Measurements from ENCODE around the gene CBLN2. TPM values are rescaled to one million over a fixed set of nuclear protein-coding genes. Genes with fewer than 3 reads are reported as not detected.

CBLN2 gene
- not detected for total RNA-seq

GRCh38 chr18:72544092-72544886, at the start of gene CBLN2:
TSS of gene CBLN2 (minus strand) at chr18:72544342. CDS start at chr18:72542160, 2,182 bp downstream.
- Mint-ChIP-seq H3K27ac (no peak within 1 kb of the TSS), H3K27me3 (peaks cover 38% of the 10 kb centered on the region), H3K4me3 (no peak within 1 kb of the TSS), H3K36me3 (ENCODE audit: low read depth) (no peaks in the 10 kb centered on the region), H3K9me3 (no peaks in the 10 kb centered on the region), H3K4me1 (peaks cover 5% of the 10 kb centered on the region)
- ChIA-PET CTCF (interaction anchor here (1.0 kb wide), 1 partner anchor 1762 kb away, joined by 4 read pairs; no protein-coding TSS in a partner anchor), POLR2A (no interaction called here)
- DNase-seq = peak; percentile 13

GRCh38 chr18:72588360-72588759, 44.2 kb upstream of the CBLN2 start:
- ChIA-PET POLR2A (no interaction called here), CTCF (no interaction called here)
- no peaks in the 10 kb centered on the region for H3K4me1 Mint-ChIP-seq
- no peaks in the 10 kb centered on the region for H3K9me3 Mint-ChIP-seq
- DNase-seq = no peak
- H3K36me3 Mint-ChIP-seq (ENCODE audit: low read depth) = no peaks in the 10 kb centered on the region
- no peaks in the 10 kb centered on the region for H3K27me3 Mint-ChIP-seq
- H3K4me3 Mint-ChIP-seq = no peak overlapping the region
- no peak overlapping the region for H3K27ac Mint-ChIP-seq

- ChIA-PET CTCF (no interaction called here), POLR2A (no interaction called here)
- no peak for DNase-seq
- Mint-ChIP-seq H3K36me3 (ENCODE audit: low read depth) (no peaks in the 10 kb centered on the region), H3K4me3 (no peak overlapping the region), H3K9me3 (no peaks in the 10 kb centered on the region), H3K27me3 (no peaks in the 10 kb centered on the region), H3K27ac (no peak overlapping the region), H3K4me1 (no peaks in the 10 kb centered on the region)
These were observed 40.6 kb upstream of the CBLN2 start for GRCh38 chr18:72584787-72585186.

- POLR2A ChIA-PET = no interaction called here
- no peaks in the 10 kb centered on the region for H3K27me3 Mint-ChIP-seq
- no peak for DNase-seq
- no peak overlapping the region for H3K4me3 Mint-ChIP-seq
- no peaks in the 10 kb centered on the region for H3K9me3 Mint-ChIP-seq
- H3K36me3 Mint-ChIP-seq (ENCODE audit: low read depth) = no peaks in the 10 kb centered on the region
- no peaks in the 10 kb centered on the region for H3K4me1 Mint-ChIP-seq
- CTCF ChIA-PET = no interaction called here
- no peak overlapping the region for H3K27ac Mint-ChIP-seq
These were observed 37.8 kb upstream of the CBLN2 start for GRCh38 chr18:72581976-72582375.

- Mint-ChIP-seq H3K4me1 (no peaks in the 10 kb centered on the region), H3K9me3 (no peaks in the 10 kb centered on the region), H3K27ac (no peak overlapping the region), H3K36me3 (ENCODE audit: low read depth) (no peaks in the 10 kb centered on the region), H3K27me3 (no peaks in the 10 kb centered on the region), H3K4me3 (no peak overlapping the region)
- ChIA-PET CTCF (no interaction called here), POLR2A (no interaction called here)
- DNase-seq = no peak
These were observed 28.8 kb upstream of the CBLN2 start for GRCh38 chr18:72572896-72573295.

GRCh38 chr18:72566290-72566689, 22.1 kb upstream of the CBLN2 start:
- Mint-ChIP-seq H3K9me3 (peaks cover 3% of the 10 kb centered on the region), H3K27me3 (no peaks in the 10 kb centered on the region), H3K27ac (no peak overlapping the region), H3K36me3 (ENCODE audit: low read depth) (no peaks in the 10 kb centered on the region), H3K4me1 (no peaks in the 10 kb centered on the region), H3K4me3 (no peak overlapping the region)
- ChIA-PET CTCF (no interaction called here), POLR2A (no interaction called here)
- DNase-seq = no peak

- H3K36me3 Mint-ChIP-seq (ENCODE audit: low read depth) = no peaks in the 10 kb centered on the region
- no peak overlapping the region for H3K4me3 Mint-ChIP-seq
- no peaks in the 10 kb centered on the region for H3K9me3 Mint-ChIP-seq
- no peak for DNase-seq
- CTCF ChIA-PET = no interaction called here
- no peaks in the 10 kb centered on the region for H3K27me3 Mint-ChIP-seq
- H3K4me1 Mint-ChIP-seq = no peaks in the 10 kb centered on the region
- POLR2A ChIA-PET = no interaction called here
- H3K27ac Mint-ChIP-seq = no peak overlapping the region
These were observed 11.8 kb upstream of the CBLN2 start for GRCh38 chr18:72555968-72556367.

- no peaks in the 10 kb centered on the region for H3K36me3 Mint-ChIP-seq (ENCODE audit: low read depth)
- H3K9me3 Mint-ChIP-seq = no peaks in the 10 kb centered on the region
- ChIA-PET POLR2A (no interaction called here), CTCF (no interaction called here)
- no peaks in the 10 kb centered on the region for H3K27me3 Mint-ChIP-seq
- H3K27ac Mint-ChIP-seq = no peak overlapping the region
- no peaks in the 10 kb centered on the region for H3K4me1 Mint-ChIP-seq
- DNase-seq = no peak
- H3K4me3 Mint-ChIP-seq = no peak overlapping the region
These were observed 11.0 kb upstream of the CBLN2 start for GRCh38 chr18:72555101-72555500.

- DNase-seq = no peak
- Mint-ChIP-seq H3K4me3 (no peak overlapping the region), H3K4me1 (peaks cover 5% of the 10 kb centered on the region), H3K36me3 (ENCODE audit: low read depth) (no peaks in the 10 kb centered on the region), H3K27me3 (peaks cover 38% of the 10 kb centered on the region), H3K27ac (no peak overlapping the region), H3K9me3 (no peaks in the 10 kb centered on the region)
- CTCF ChIA-PET = interaction anchor here (1.0 kb wide), 1 partner anchor 1761 kb away, joined by 4 read pairs; no protein-coding TSS in a partner anchor
- POLR2A ChIA-PET = no interaction called here
These were observed 636 bp downstream of the CBLN2 start for GRCh38 chr18:72543357-72544055.

- POLR2A ChIA-PET = no interaction called here
- Mint-ChIP-seq H3K27me3 (peaks cover 38% of the 10 kb centered on the region), H3K9me3 (no peaks in the 10 kb centered on the region), H3K27ac (no peak overlapping the region), H3K4me3 (no peak overlapping the region), H3K4me1 (peaks cover 5% of the 10 kb centered on the region), H3K36me3 (ENCODE audit: low read depth) (no peaks in the 10 kb centered on the region)
- no peak for DNase-seq
- CTCF ChIA-PET = no interaction called here
These were observed 1.2 kb downstream of the CBLN2 start for GRCh38 chr18:72542984-72543356.

- CTCF ChIA-PET = no interaction called here
- Mint-ChIP-seq H3K9me3 (no peaks in the 10 kb centered on the region), H3K27ac (no peak overlapping the region), H3K27me3 (peaks cover 38% of the 10 kb centered on the region), H3K36me3 (ENCODE audit: low read depth) (no peaks in the 10 kb centered on the region), H3K4me1 (peaks cover 5% of the 10 kb centered on the region), H3K4me3 (no peak overlapping the region)
- no peak for DNase-seq
- POLR2A ChIA-PET = no interaction called here
These were observed 1.8 kb downstream of the CBLN2 start for GRCh38 chr18:72542342-72542741.

- ChIA-PET CTCF (no interaction called here), POLR2A (no interaction called here)
- Mint-ChIP-seq H3K27me3 (peaks cover 38% of the 10 kb centered on the region), H3K27ac (no peak overlapping the region), H3K36me3 (ENCODE audit: low read depth) (no peaks in the 10 kb centered on the region), H3K4me1 (peaks cover 5% of the 10 kb centered on the region), H3K9me3 (no peaks in the 10 kb centered on the region), H3K4me3 (no peak overlapping the region)
- no peak for DNase-seq
These were observed 2.2 kb downstream of the CBLN2 start for GRCh38 chr18:72541871-72542332.

GRCh38 chr18:72539901-72540300, 4.2 kb downstream of the CBLN2 start:
- Mint-ChIP-seq H3K27me3 (peaks cover 28% of the 10 kb centered on the region), H3K4me3 (no peak overlapping the region), H3K36me3 (ENCODE audit: low read depth) (no peaks in the 10 kb centered on the region), H3K27ac (no peak overlapping the region), H3K9me3 (no peaks in the 10 kb centered on the region), H3K4me1 (peaks cover 5% of the 10 kb centered on the region)
- POLR2A ChIA-PET = no interaction called here
- DNase-seq = no peak
- CTCF ChIA-PET = no interaction called here

- ChIA-PET POLR2A (no interaction called here), CTCF (no interaction called here)
- Mint-ChIP-seq H3K4me1 (no peaks in the 10 kb centered on the region), H3K27ac (no peak overlapping the region), H3K4me3 (no peak overlapping the region), H3K36me3 (ENCODE audit: low read depth) (no peaks in the 10 kb centered on the region), H3K27me3 (no peaks in the 10 kb centered on the region), H3K9me3 (no peaks in the 10 kb centered on the region)
- DNase-seq = no peak
These were observed 13.5 kb downstream of the CBLN2 start for GRCh38 chr18:72530622-72531021.
